Adipocyte (in vitro differentiated cells): ENCODE measurements around the gene SPANXB1.
"Not testable (repeated sequence)": the region's sequence is repeated elsewhere in the genome, so short reads cannot be mapped to it uniquely, and the experiment has no call there.

Experiments
- DNase-seq: peaks from one replicate; pipeline ENCODE4 v3.0.0-alpha.2; 2015; ENCODE audit warnings: low read depth
- H3K27me3 ChIP-seq: replicated peaks from 2 replicates; pipeline ENCODE4 v1.7.0; 2013; ENCODE audit warnings: mild to moderate bottlenecking, low read length, moderate library complexity; ENCODE audit not compliant: control insufficient read depth, insufficient read depth
- H3K36me3 ChIP-seq: 2 replicates; pipeline ENCODE4 v1.7.0; 2013; ENCODE audit warnings: low read length, mild to moderate bottlenecking, moderate library complexity; ENCODE audit not compliant: control insufficient read depth, insufficient read depth, severe bottlenecking
- H3K4me1 ChIP-seq: 2 replicates; pipeline ENCODE4 v1.7.0; 2013; ENCODE audit warnings: mild to moderate bottlenecking, low read length, moderate library complexity; ENCODE audit not compliant: control insufficient read depth, insufficient read depth
- H3K4me3 ChIP-seq: 2 replicates; pipeline ENCODE4 v1.7.0; 2013; ENCODE audit warnings: mild to moderate bottlenecking, low read length, moderate library complexity
- H3K9ac ChIP-seq: 2 replicates; pipeline ENCODE4 v1.7.0; 2013; ENCODE audit warnings: mild to moderate bottlenecking, low read length, moderate library complexity
- H3K9me3 ChIP-seq: 2 replicates; pipeline ENCODE4 v1.7.0; 2013; ENCODE audit warnings: mild to moderate bottlenecking, low read length, moderate library complexity; ENCODE audit not compliant: control insufficient read depth

The SPANXB1 gene

DNA sequence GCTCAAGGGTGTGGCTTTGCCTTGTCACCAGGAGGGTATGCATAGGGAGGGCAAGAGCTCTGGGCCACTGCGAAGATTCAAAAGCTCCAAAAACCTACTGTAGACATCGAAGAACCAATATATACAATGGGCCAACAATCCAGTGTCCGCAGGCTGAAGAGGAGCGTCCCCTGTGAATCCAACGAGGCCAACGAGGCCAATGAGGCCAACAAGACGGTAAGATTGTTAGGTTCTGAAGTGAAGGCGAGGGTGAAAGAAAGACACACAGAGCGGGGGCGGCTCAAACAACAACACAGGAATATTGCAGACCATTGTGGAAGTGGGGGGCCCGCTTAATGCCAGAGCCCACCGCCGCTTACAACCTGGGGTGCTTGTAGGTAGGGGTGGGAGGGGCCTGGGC lies at the start of gene SPANXB1:
Gene SPANXB1 (plus strand): TSS at position 27 of the 400 bp plus-strand sequence. CDS start 100 bp downstream, at position 127.
- DNase-seq, H3K36me3 ChIP-seq, H3K27me3 ChIP-seq: not testable (repeated sequence)

GRCh38 chrX:140967036-140967435 lies 35.4 kb upstream of the SPANXB1 start:
- Histone ChIP-seq H3K27me3 (no peaks in the 10 kb centered on the region), H3K36me3 (no peaks in the 10 kb centered on the region), H3K4me1 (peaks cover 3% of the 10 kb centered on the region), H3K4me3 (no peak overlapping the region), H3K9me3 (no peaks in the 10 kb centered on the region), H3K9ac (no peak overlapping the region)
- no peak for DNase-seq

More for the DNA sequence above, at the start of gene SPANXB1:
- H3K4me3 ChIP-seq, H3K9ac ChIP-seq, H3K9me3 ChIP-seq, H3K4me1 ChIP-seq: not testable (repeated sequence)

DNA sequence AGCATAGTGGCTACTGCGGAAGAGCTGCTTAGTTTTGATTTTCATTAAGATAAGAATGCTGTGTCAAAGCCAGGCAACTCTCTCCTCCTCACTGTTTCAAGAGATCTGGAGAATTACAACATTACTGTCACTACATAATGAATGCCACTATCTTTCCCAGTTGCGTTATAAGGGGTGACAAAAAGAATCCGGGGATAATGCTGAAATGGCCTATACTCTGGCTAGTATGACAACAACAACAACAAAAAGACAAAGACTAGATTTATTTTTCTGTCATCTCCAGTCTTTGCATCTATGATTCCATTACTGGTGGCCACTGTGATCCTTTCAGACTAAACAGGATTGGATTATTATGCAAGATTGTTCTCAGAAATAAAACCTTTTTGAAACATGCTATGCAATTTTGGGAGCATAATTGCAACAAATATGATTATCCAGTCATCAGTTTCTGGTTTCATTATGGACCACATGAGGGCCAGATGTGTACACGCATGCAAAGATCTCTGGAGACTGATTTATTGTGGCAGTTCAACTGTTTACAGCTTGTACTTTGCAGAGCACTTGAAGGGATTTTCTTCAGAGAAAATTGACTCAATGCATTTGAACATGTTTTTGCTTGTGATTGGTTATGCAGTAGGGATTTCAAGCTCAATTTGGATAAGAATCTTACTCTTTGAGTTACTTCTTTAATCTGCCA lies 31.1 kb upstream of the SPANXB1 start:
- H3K36me3 ChIP-seq: no peaks in the 10 kb centered on the region
- H3K9ac ChIP-seq: peak overlapping the region; percentile 37
- H3K9me3 ChIP-seq: no peaks in the 10 kb centered on the region
- H3K4me1 ChIP-seq: peaks cover 11% of the 10 kb centered on the region
- no peaks in the 10 kb centered on the region for H3K27me3 ChIP-seq
- peak; percentile 5 for DNase-seq
- H3K4me3 ChIP-seq: no peak overlapping the region

DNA sequence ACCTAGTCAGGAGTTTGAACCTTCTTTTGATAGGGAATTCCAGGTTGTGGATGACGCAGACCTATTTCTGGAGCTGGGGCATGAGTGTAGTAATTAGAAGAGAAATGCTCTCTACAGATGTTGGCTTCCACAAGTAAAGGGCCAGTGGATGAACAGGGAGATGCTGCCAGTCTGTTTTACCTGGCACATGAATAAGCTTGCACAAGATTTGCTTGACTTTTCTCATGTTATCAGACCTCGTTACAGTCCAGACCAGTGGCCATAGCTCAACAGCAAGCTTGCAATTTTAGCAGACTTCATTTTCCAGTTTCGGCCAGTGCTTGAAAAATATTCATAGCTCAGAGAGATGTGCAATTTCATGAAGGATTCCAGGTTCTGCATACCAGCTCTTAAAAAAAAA lies 26.9 kb upstream of the SPANXB1 start:
- no peak for DNase-seq
- Histone ChIP-seq H3K36me3 (no peaks in the 10 kb centered on the region), H3K27me3 (no peaks in the 10 kb centered on the region), H3K9me3 (no peaks in the 10 kb centered on the region), H3K4me3 (no peak overlapping the region), H3K9ac (no peak overlapping the region), H3K4me1 (peaks cover 12% of the 10 kb centered on the region)

DNA sequence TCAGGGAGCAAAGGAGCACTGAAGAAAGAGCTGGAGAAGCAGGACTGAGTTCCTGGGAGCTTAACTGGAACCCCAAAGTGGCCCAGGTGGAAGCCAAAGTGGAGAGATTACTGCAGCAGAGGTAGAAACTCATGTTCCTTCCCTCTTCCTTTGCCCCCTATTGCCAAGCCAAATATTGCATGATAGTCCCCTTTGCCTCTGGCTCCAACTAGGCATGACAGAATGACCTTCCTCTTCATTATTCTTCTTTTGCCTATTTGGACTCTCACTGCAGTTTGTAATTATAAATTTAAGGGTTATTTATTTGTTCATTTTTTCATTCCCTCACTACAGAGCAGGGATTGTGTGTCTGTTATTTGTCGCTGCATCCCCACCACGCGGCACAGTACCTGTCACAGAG lies 22.1 kb upstream of the SPANXB1 start:
- no peak for DNase-seq
- no peak overlapping the region for H3K4me3 ChIP-seq
- no peak overlapping the region for H3K9ac ChIP-seq
- peaks cover 7% of the 10 kb centered on the region for H3K4me1 ChIP-seq
- no peaks in the 10 kb centered on the region for H3K36me3 ChIP-seq
- no peaks in the 10 kb centered on the region for H3K9me3 ChIP-seq
- H3K27me3 ChIP-seq: no peaks in the 10 kb centered on the region

- Histone ChIP-seq H3K36me3 (no peaks in the 10 kb centered on the region), H3K4me3 (no peak overlapping the region), H3K9me3 (no peaks in the 10 kb centered on the region), H3K9ac (no peak overlapping the region), H3K4me1 (no peaks in the 10 kb centered on the region), H3K27me3 (no peaks in the 10 kb centered on the region)
- DNase-seq: no peak
Observed at GRCh38 chrX:140983730-140984129, 18.7 kb upstream of the SPANXB1 start.

DNA sequence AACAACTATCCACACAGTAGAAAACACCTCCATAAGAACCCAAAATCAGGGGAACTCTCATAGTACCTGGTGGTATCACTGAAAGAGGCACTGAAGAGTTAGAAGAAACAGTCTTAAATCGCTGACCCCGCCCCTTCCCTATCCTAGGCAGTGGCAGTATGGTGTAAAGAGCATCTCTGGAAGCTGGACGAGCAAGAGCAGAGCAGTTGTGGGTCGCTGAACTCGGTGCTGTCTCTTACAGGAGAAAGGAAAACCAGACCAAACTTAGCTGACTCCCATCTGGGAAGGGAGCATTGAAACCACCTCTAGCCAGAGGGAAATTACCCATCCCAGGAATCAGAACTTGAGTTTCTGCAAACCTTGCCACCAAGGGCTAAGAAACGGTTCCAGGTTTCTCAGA lies 2.8 kb downstream of the SPANXB1 start:
- not testable (repeated sequence) for DNase-seq, H3K4me3 ChIP-seq, H3K27me3 ChIP-seq, H3K4me1 ChIP-seq, H3K9me3 ChIP-seq, H3K36me3 ChIP-seq, H3K9ac ChIP-seq

DNA sequence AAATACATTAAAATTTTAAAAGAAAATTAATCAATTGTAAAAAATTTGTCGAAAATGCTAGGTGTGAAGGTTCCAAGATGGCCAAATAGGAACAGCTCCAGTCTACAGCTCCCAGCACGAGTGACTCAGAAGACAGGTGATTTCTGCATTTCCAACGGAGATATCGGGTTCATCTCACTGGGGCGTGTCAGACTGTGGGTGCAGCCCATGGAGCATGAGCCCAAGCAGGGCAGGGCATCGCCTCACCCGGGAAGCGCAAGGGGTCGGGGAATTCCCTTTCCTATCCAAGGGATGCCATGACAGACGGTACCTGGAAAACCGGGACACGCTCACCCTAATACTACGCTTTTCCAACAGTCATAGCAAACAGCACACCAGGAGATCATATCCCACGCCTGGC lies 41.9 kb downstream of the SPANXB1 start:
- H3K4me3 ChIP-seq, H3K36me3 ChIP-seq, H3K4me1 ChIP-seq, H3K27me3 ChIP-seq, H3K9me3 ChIP-seq, DNase-seq, H3K9ac ChIP-seq: not testable (repeated sequence)

DNA sequence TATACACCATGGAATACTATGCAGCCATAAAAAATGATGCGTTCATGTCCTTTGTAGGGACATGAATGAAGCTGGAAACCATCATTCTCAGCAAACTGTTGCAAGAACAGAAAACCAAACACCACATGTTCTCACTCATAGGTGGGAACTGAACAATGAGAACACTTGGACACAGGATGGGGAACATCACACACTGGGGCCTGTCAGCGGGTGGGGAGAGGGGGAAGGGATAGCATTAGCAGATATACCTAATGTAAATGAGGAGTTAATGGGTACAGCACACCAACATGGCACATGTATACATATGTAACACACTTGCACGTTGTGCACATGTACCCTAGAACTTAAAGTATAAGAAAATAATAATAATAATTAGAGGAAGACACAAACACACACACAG lies 47.5 kb downstream of the SPANXB1 start:
- H3K4me1 ChIP-seq: not testable (repeated sequence)

GRCh38 chrX:141052098-141052497 lies 49.7 kb downstream of the SPANXB1 start:
- not testable (repeated sequence) for H3K4me3 ChIP-seq, H3K27me3 ChIP-seq, H3K9me3 ChIP-seq, DNase-seq, H3K9ac ChIP-seq, H3K4me1 ChIP-seq, H3K36me3 ChIP-seq

More for the DNA sequence above, 47.5 kb downstream of the SPANXB1 start:
- H3K4me3 ChIP-seq, H3K9me3 ChIP-seq, H3K27me3 ChIP-seq, H3K36me3 ChIP-seq, DNase-seq, H3K9ac ChIP-seq: not testable (repeated sequence)
